Liver (tissue), 9 donors: ENCODE results near the gene RXRB. TPM values are rescaled to one million over a fixed set of nuclear protein-coding genes. Genes with fewer than 3 reads are reported as not detected.

Experiments
- DNase-seq: peaks from one replicate; pipeline ENCODE4 v3.0.0-alpha.2; 2017; ENCODE audit warnings: low spot score
- H3K27ac ChIP-seq, 2 donors: one replicate each; pipeline ENCODE4 v1.7.0; 2013; ENCODE audit warnings: inconsistent platforms in 2 of 2, low read length in 2 of 2, control low read depth in 1 of 2, low read depth in 1 of 2, mild to moderate bottlenecking in 1 of 2
- H3K27me3 ChIP-seq, 4 donors: one replicate each; pipeline versions ENCODE4 v1.6.1 to v1.7.0; 2013; ENCODE audit warnings: low read length in 3 of 4, inconsistent platforms in 1 of 4, mild to moderate bottlenecking in 1 of 4, moderate library complexity in 1 of 4; ENCODE audit not compliant: control insufficient read depth in 4 of 4, insufficient read depth in 4 of 4
- H3K36me3 ChIP-seq, 4 donors: one replicate each; pipeline versions ENCODE4 v1.6.1 to v1.7.0; 2013; ENCODE audit warnings: low read length in 3 of 4, mild to moderate bottlenecking in 3 of 4, low read depth in 1 of 4, moderate library complexity in 1 of 4; ENCODE audit not compliant: control insufficient read depth in 4 of 4, insufficient read depth in 3 of 4
- H3K4me1 ChIP-seq, 4 donors: one replicate each; pipeline versions ENCODE4 v1.6.1 to v1.7.0; 2013; ENCODE audit warnings: low read length in 3 of 4, mild to moderate bottlenecking in 3 of 4, moderate library complexity in 1 of 4; ENCODE audit not compliant: control insufficient read depth in 4 of 4, insufficient read depth in 4 of 4
- H3K4me3 ChIP-seq, 3 donors: one replicate each; pipeline versions ENCODE4 v1.6.1 to v1.7.0; 2013; ENCODE audit warnings: low read length in 3 of 3, control low read depth in 1 of 3, low read depth in 1 of 3, mild to moderate bottlenecking in 1 of 3
- H3K9ac ChIP-seq, 2 donors: one replicate each; pipeline ENCODE4 v1.7.0; 2013; ENCODE audit warnings: low read length in 2 of 2, mild to moderate bottlenecking in 2 of 2, moderate library complexity in 2 of 2, control low read depth in 1 of 2, low read depth in 1 of 2
- H3K9me3 ChIP-seq, 4 donors: one replicate each; pipeline versions ENCODE4 v1.6.1 to v1.7.0; 2013; ENCODE audit warnings: low read length in 3 of 4; ENCODE audit not compliant: control insufficient read depth in 4 of 4
- EGR1 ChIP-seq, 2 donors: IDR thresholded peaks; 2 replicates each; pipeline ENCODE4 v1.6.1; 2016 to 2018; ENCODE audit warnings: antibody characterized with exemption in 2 of 2, low read depth in 2 of 2
- FOXA1 ChIP-seq: IDR thresholded peaks from 2 replicates; pipeline ENCODE4 v1.6.1; 2016; ENCODE audit warnings: antibody characterized with exemption
- FOXA2 ChIP-seq: IDR thresholded peaks from 2 replicates; pipeline ENCODE4 v1.6.1; 2016; ENCODE audit warnings: antibody characterized with exemption
- GABPA ChIP-seq, 2 donors: IDR thresholded peaks in 1 of 2; conservative IDR thresholded peaks in 1 of 2; 2 replicates each; pipeline ENCODE4 v1.6.1; 2016; ENCODE audit warnings: antibody characterized with exemption in 2 of 2, mild to moderate bottlenecking in 1 of 2, moderate library complexity in 1 of 2
- HNF4A ChIP-seq, 2 donors: conservative IDR thresholded peaks; 2 replicates each; pipeline ENCODE4 v1.6.1; 2016; ENCODE audit warnings: antibody characterized with exemption in 2 of 2, mild to moderate bottlenecking in 2 of 2
- HNF4G ChIP-seq: IDR thresholded peaks from 2 replicates; pipeline ENCODE4 v1.6.1; 2016; ENCODE audit warnings: antibody characterized with exemption
- JUND ChIP-seq, 2 donors: IDR thresholded peaks; 2 replicates each; pipeline ENCODE4 v1.6.1; 2016; ENCODE audit warnings: antibody characterized with exemption in 2 of 2
- NR2F2 ChIP-seq: IDR thresholded peaks from 2 replicates; pipeline ENCODE4 v1.6.1; 2016; ENCODE audit warnings: antibody characterized with exemption
- RAD21 ChIP-seq, 2 donors: IDR thresholded peaks; 2 replicates each; pipeline ENCODE4 v1.6.1; 2016; ENCODE audit warnings: antibody characterized with exemption in 2 of 2, mild to moderate bottlenecking in 2 of 2
- RXRA ChIP-seq, 2 donors: IDR thresholded peaks; 2 replicates each; pipeline ENCODE4 v1.6.1; 2017 to 2018; ENCODE audit warnings: antibody characterized with exemption in 2 of 2, mild to moderate bottlenecking in 1 of 2
- SP1 ChIP-seq: IDR thresholded peaks from 2 replicates; pipeline ENCODE4 v1.6.1; 2018; ENCODE audit warnings: antibody characterized with exemption, mild to moderate bottlenecking
- TAF1 ChIP-seq: conservative IDR thresholded peaks from 2 replicates; pipeline ENCODE4 v1.6.1; 2016; ENCODE audit warnings: antibody characterized with exemption, mild to moderate bottlenecking
- YY1 ChIP-seq: IDR thresholded peaks from 2 replicates; pipeline ENCODE4 v1.6.1; 2016; ENCODE audit warnings: antibody characterized with exemption, mild to moderate bottlenecking
- WGBS: extraction: QIAGEN DNeasy Blood & Tissue Kit; methylation state at CpG from one replicate; pipeline ENCODE4 v1.1.7; 2013; 5-methylcytosine and 5-hydroxymethylcytosine counted together
- polyA plus RNA-seq, 2 donors: library from polyadenylated mRNA; stranded (reverse) in 1 of 2; unstranded in 1 of 2; fragments of 200-250 nt in 1 of 2; fragments of >200 nt in 1 of 2; fragmentation: Nextera tagmentation in 1 of 2; extraction: Ambion mirVana in 1 of 2; gene quantifications; one replicate each; pipeline versions ENCODE4 v1.2.1 to v1.2.3, GENCODE V29; 2013 to 2015
- total RNA-seq, 2 donors: library from RNA; depleted of rRNA; stranded (reverse); fragments of >200 nt; gene quantifications; one replicate each; pipeline ENCODE4 v1.2.3, GENCODE V29; 2014
- TF ChIP-seq, protein P1 (sequence below): IDR thresholded peaks from 2 replicates; pipeline ENCODE4 v1.6.1; 2016; ENCODE audit warnings: antibody characterized with exemption
- TF ChIP-seq, protein P2 (sequence below): fragments of 150-350 bp; IDR thresholded peaks from 2 replicates; pipeline ENCODE4 v1.5.1; 2017; ENCODE audit warnings: improper control_type of control experiment, low read depth, low read length; ENCODE audit not compliant: missing input control
- TF ChIP-seq, protein P3 (sequence below): IDR thresholded peaks from 2 replicates; pipeline ENCODE4 v1.6.1; 2016; ENCODE audit warnings: antibody characterized with exemption, mild to moderate bottlenecking
- TF ChIP-seq, protein P4 (sequence below): IDR thresholded peaks from 2 replicates; pipeline ENCODE4 v1.6.1; 2016; ENCODE audit warnings: antibody characterized with exemption
- TF ChIP-seq, protein P5 (sequence below): IDR thresholded peaks from 2 replicates; pipeline ENCODE4 v1.6.1; 2016; ENCODE audit warnings: antibody characterized with exemption
- donor health status: healthy.
- donor health status: healthy.
- donor health status: healthy.
- donor health status: healthy.
- donor health status: healthy.

Gene RXRB
- total and polyA plus RNA-seq, 4 donors, result 7.7 to 19.4 (median 11.7) TPM

DNA sequence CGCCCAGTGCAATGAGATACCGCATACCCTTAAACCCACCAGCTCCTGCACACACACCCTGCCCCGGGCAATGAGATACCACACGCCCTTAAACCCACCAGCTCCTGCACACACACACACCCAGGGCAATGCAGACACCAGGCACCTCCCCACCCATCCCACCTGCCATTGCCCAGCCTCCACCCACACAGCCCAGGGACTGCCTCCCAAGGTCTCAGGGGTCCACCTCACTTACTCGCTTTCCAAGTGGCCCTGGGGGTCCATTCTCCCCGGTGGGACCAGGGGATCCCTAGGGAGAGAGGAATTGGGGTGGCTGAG lies 32.2 kb downstream of the RXRB start (continued):
- TF ChIP-seq, protein P1, sequence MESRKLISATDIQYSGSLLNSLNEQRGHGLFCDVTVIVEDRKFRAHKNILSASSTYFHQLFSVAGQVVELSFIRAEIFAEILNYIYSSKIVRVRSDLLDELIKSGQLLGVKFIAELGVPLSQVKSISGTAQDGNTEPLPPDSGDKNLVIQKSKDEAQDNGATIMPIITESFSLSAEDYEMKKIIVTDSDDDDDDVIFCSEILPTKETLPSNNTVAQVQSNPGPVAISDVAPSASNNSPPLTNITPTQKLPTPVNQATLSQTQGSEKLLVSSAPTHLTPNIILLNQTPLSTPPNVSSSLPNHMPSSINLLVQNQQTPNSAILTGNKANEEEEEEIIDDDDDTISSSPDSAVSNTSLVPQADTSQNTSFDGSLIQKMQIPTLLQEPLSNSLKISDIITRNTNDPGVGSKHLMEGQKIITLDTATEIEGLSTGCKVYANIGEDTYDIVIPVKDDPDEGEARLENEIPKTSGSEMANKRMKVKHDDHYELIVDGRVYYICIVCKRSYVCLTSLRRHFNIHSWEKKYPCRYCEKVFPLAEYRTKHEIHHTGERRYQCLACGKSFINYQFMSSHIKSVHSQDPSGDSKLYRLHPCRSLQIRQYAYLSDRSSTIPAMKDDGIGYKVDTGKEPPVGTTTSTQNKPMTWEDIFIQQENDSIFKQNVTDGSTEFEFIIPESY, result no peak
- TF ChIP-seq RAD21 (IDR thresholded peaks at IDR 0.05) (no peak), RXRA (IDR thresholded peaks at IDR 0.05) (no peak), FOXA2 (no peak)

DNA sequence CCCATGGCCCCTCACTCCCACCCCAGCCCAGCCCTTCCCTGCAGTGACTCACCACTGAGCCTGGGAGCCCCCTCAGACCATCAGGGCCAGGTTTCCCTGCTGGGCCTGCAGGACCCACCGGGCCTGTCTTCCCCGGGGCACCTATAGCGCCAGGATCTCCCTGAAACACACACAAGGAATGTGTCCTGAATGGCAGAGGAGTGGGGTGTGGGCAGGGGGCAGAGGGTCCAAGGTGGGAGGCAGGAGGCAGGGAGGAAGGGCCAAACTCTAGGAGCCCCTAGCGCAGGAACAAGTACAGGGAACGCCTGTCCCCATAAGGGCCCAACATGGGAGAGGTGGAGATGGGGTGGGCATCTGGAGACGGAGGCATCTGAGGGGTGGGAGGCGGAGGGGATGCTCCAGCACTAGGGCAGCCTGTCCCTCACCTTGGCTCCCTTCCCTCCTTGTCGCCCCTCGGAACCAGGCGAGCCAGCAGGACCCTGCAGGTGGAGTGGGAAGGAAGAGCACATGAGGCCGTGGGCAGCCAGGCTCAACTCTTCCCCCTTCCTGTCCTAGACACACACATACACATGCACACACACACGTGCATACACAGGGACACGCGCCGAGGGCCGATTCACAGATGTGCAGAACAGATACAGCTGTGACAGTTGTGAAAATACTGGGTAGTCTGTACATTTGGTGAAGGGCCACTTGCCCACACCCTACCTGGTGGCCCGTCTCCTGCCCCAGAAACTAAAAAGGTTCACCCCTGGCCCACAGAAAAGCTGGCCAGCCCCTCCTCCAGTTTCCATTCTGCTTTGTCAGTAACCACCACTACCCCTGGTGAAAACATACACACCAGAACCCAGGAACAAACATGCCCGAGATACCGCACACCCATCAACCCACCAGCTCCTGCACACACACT lies 32.8 kb downstream of the RXRB start:
- H3K9me3 ChIP-seq, result no peaks in the 10 kb centered on the region
- no peaks in the 10 kb centered on the region for H3K27me3 ChIP-seq
- TF ChIP-seq EGR1 (IDR thresholded peaks at IDR 0.05; ENCODE audit: low read depth in 2 of 2) (no peak), NR2F2 (no peak), FOXA1 (no peak), HNF4A (conservative IDR thresholded peaks at IDR 0.05) (no peak), SP1 (no peak), GABPA (IDR thresholded peaks at IDR 0.05 in 1 of 2, conservative IDR thresholded peaks at IDR 0.05 in 1 of 2) (no peak), HNF4G (no peak), RAD21 (IDR thresholded peaks at IDR 0.05) (no peak), FOXA2 (no peak), TAF1 (no peak), YY1 (no peak), JUND (IDR thresholded peaks at IDR 0.05) (no peak), RXRA (IDR thresholded peaks at IDR 0.05) (no peak)
- TF ChIP-seq, protein P2, sequence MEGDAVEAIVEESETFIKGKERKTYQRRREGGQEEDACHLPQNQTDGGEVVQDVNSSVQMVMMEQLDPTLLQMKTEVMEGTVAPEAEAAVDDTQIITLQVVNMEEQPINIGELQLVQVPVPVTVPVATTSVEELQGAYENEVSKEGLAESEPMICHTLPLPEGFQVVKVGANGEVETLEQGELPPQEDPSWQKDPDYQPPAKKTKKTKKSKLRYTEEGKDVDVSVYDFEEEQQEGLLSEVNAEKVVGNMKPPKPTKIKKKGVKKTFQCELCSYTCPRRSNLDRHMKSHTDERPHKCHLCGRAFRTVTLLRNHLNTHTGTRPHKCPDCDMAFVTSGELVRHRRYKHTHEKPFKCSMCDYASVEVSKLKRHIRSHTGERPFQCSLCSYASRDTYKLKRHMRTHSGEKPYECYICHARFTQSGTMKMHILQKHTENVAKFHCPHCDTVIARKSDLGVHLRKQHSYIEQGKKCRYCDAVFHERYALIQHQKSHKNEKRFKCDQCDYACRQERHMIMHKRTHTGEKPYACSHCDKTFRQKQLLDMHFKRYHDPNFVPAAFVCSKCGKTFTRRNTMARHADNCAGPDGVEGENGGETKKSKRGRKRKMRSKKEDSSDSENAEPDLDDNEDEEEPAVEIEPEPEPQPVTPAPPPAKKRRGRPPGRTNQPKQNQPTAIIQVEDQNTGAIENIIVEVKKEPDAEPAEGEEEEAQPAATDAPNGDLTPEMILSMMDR, result no peak
- TF ChIP-seq, protein P3, sequence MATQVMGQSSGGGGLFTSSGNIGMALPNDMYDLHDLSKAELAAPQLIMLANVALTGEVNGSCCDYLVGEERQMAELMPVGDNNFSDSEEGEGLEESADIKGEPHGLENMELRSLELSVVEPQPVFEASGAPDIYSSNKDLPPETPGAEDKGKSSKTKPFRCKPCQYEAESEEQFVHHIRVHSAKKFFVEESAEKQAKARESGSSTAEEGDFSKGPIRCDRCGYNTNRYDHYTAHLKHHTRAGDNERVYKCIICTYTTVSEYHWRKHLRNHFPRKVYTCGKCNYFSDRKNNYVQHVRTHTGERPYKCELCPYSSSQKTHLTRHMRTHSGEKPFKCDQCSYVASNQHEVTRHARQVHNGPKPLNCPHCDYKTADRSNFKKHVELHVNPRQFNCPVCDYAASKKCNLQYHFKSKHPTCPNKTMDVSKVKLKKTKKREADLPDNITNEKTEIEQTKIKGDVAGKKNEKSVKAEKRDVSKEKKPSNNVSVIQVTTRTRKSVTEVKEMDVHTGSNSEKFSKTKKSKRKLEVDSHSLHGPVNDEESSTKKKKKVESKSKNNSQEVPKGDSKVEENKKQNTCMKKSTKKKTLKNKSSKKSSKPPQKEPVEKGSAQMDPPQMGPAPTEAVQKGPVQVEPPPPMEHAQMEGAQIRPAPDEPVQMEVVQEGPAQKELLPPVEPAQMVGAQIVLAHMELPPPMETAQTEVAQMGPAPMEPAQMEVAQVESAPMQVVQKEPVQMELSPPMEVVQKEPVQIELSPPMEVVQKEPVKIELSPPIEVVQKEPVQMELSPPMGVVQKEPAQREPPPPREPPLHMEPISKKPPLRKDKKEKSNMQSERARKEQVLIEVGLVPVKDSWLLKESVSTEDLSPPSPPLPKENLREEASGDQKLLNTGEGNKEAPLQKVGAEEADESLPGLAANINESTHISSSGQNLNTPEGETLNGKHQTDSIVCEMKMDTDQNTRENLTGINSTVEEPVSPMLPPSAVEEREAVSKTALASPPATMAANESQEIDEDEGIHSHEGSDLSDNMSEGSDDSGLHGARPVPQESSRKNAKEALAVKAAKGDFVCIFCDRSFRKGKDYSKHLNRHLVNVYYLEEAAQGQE, result no peak
- TF ChIP-seq, protein P4, sequence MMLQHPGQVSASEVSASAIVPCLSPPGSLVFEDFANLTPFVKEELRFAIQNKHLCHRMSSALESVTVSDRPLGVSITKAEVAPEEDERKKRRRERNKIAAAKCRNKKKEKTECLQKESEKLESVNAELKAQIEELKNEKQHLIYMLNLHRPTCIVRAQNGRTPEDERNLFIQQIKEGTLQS, result no peak
- TF ChIP-seq, protein P5, sequence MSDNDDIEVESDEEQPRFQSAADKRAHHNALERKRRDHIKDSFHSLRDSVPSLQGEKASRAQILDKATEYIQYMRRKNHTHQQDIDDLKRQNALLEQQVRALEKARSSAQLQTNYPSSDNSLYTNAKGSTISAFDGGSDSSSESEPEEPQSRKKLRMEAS, result no peak
- TF ChIP-seq, protein P1, result no peak
- 95% methylated on average over 19 of the region's 19 CpGs for WGBS
- DNase-seq, result no peak
- no peak overlapping the region for H3K27ac ChIP-seq
- H3K4me3 ChIP-seq, result no peak overlapping the region
- no peak overlapping the region for H3K9ac ChIP-seq
- H3K36me3 ChIP-seq, result no peaks in the 10 kb centered on the region
- H3K4me1 ChIP-seq, result no peaks in the 10 kb centered on the region
